Right renal pelvis (tissue), 4 donors: Measurements from ENCODE around the gene NSD2. TPM values are rescaled to one million over a fixed set of nuclear protein-coding genes. Genes with fewer than 3 reads are reported as not detected.

Experiments
- DNase-seq, 4 donors: peaks; one replicate each; pipeline ENCODE4 v3.0.0-alpha.2; 2013; ENCODE audit warnings: low read depth in 4 of 4, low spot score in 3 of 4, missing footprints in 1 of 4
- polyA plus RNA-seq, 4 donors: library from polyadenylated mRNA; unstranded; fragments of 120-200 nt; gene quantifications; one replicate each; pipeline ENCODE4 v1.2.1, GENCODE V29; 2013; ENCODE audit not compliant: insufficient read length in 4 of 4

Gene NSD2
- polyA plus RNA-seq, 4 donors: 68.2 to 85.6 (median 79.1) TPM

GRCh38 chr4:1937550-1937949, 66.4 kb downstream of the NSD2 start:
- DNase-seq: no peak

GRCh38 chr4:1938027-1938426, 66.8 kb downstream of the NSD2 start:
- DNase-seq: no peak

- DNase-seq: no peak
These were observed 68.7 kb downstream of the NSD2 start for GRCh38 chr4:1939664-1940509.

- DNase-seq: no peak
These were observed 69.4 kb downstream of the NSD2 start for GRCh38 chr4:1940566-1940965.

- no peak for DNase-seq
These were observed 72.7 kb downstream of the NSD2 start for GRCh38 chr4:1943928-1944327.

GRCh38 chr4:1945124-1945895, 74.1 kb downstream of the NSD2 start:
- DNase-seq: no peak

- DNase-seq: no peak
These were observed 74.7 kb downstream of the NSD2 start for GRCh38 chr4:1945912-1946311.

GRCh38 chr4:1948232-1948631, 77.0 kb downstream of the NSD2 start:
- no peak for DNase-seq

GRCh38 chr4:1948892-1949436, 77.8 kb downstream of the NSD2 start:
- DNase-seq: no peak

- no peak for DNase-seq
These were observed 79.2 kb downstream of the NSD2 start for GRCh38 chr4:1950369-1950768.

GRCh38 chr4:1952058-1952700, 81.0 kb downstream of the NSD2 start:
- DNase-seq: no peak

- DNase-seq: no peak
These were observed 81.5 kb downstream of the NSD2 start for GRCh38 chr4:1952719-1953118.

GRCh38 chr4:1953335-1953734, 82.1 kb downstream of the NSD2 start:
- DNase-seq: no peak

- no peak for DNase-seq
These were observed 85.4 kb downstream of the NSD2 start for GRCh38 chr4:1956631-1957030.

- DNase-seq: no peak
These were observed 87.3 kb downstream of the NSD2 start for GRCh38 chr4:1958276-1959103.

- no peak for DNase-seq
These were observed 87.9 kb downstream of the NSD2 start for GRCh38 chr4:1959104-1959384.

- DNase-seq: no peak
These were observed 89.1 kb downstream of the NSD2 start for GRCh38 chr4:1960170-1960825.

GRCh38 chr4:1961038-1961437, 89.8 kb downstream of the NSD2 start:
- no peak for DNase-seq

- DNase-seq: no peak
These were observed 90.4 kb downstream of the NSD2 start for GRCh38 chr4:1961563-1961962.

GRCh38 chr4:1962980-1963379, 91.8 kb downstream of the NSD2 start:
- no peak for DNase-seq
